GM19324 (cell line): Measurements from ENCODE around the gene EHBP1.

Experiments used
- ATAC-seq: cut with Tn5 transposase; IDR thresholded peaks from one replicate; pipeline ENCODE4 v1.9.1; 2021; ENCODE audit warnings: mild to moderate bottlenecking, moderate library complexity; ENCODE audit not compliant: unreplicated experiment, low FRiP score

Gene EHBP1

GRCh38 chr2:62774555-62775366 lies 69.2 kb downstream of the EHBP1 start:
- no peak for ATAC-seq

- no peak for ATAC-seq
These were observed 69.8 kb downstream of the EHBP1 start for GRCh38 chr2:62775367-62775668.

DNA sequence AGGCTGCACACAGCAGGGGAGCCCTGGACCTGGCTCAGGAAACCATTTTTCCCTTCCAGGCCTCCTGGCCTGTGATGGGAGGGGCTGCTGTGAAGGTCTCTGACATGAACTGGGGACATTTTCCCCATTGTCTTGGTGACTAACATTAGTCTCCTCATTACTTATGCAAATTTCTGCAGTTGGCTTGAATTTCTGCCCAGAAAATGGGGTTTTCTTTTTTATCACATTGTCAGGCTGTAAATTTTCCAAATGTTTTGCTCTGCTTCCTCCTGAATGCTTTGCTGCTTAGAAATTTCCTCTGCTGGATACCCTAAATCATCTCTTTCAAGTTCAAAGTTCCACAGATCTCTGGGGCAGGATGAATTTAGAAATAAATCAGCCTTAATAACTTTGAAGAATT lies 78.2 kb downstream of the EHBP1 start:
- no peak for ATAC-seq

GRCh38 chr2:62784341-62784740 lies 78.8 kb downstream of the EHBP1 start:
- no peak for ATAC-seq

GRCh38 chr2:62785216-62785615 lies 79.7 kb downstream of the EHBP1 start:
- no peak for ATAC-seq

DNA sequence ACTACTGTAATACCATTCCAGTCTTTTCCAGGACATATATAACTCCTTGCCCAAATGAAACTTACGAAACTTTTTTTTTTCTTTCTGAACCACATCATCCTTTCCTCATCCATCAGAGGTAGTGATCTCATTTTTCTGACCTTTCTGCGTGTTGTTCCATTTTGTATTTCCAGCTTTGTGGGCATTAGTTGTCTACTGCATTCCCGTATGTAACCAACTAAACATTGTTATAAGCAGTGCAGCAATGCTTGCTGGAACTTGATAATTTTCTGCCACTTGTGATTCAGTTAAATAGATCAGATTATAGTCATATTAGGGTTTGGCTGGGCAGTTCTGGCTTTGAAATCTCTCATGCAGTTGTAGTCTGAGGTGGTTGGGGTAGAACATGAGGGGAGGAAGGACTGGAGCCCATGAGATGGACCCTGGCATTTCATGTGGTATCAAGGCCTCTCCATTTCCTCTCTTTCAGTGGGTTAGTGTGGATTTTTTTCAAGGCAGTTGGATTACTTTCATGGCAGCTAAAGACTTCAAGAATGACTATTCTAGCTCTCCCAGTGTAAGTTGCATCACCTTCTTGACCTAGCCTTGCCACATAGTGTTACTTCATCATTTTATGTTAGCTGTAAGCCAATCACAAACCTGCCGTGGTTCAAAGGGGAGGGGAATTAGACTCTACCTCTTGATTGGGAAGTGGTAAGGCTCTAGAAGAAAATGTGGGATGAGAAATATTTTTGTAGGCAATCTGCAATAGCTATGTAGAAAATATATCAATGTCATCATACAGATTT lies 80.5 kb downstream of the EHBP1 start:
- no peak for ATAC-seq

DNA sequence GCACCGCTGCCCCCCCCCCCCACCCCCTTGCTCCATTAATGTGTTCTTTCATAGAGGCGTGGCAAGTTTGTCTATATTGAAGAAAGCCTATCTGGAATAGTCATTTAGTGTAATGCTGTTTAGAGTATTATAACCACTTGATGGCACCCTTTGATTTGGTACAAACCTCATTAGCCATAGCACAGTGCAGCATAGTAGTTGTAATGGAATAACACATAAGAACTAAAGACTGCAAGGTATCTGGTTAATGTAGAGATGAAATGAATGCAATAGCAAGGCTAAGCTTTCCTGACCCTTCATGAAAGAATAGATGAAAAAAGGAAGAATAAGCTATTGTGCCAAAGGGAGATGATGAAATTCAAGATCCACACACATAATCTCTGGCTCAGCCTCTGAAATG lies 81.9 kb downstream of the EHBP1 start:
- peak; percentile 62 for ATAC-seq

GRCh38 chr2:62789518-62789917 lies 84.0 kb downstream of the EHBP1 start:
- ATAC-seq, result no peak

DNA sequence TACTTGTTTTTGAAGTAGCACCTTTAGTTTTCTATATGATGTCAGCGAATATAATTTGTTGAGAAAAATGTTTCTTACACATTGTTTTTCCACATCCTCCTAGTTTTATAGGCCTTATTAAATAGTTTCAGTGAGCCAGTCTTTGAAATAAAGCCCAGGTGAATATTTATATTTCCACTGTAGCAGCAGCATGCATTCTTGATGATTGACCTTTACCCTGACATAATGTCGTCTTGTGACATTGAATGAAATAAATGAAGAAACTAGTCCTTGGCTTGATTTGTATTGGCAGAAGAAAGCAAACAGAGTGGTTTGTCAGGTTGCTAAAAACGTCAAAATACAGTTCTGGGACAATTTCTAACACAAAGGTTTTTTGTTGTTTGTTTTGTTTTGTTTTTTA lies 84.4 kb downstream of the EHBP1 start:
- ATAC-seq, result no peak

DNA sequence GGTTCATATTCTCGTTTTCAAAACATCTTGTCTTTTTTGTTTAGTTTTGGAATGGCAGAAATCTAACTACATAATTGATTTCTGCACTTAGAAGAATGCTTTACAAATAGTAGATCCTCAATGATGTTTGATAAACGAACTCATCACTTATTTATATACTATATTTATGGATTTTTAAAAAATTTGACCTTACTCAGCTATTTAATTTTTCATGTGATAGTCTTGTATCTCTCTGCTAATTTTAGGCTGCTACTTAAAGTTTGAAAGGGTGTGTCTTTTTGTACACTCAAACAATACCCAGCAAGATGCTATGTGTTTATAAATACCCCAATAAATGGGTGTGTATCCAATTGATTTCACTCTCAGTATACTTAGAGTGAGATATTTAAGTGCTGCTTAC lies 86.9 kb downstream of the EHBP1 start:
- ATAC-seq, result no peak

- ATAC-seq, result no peak
These were observed 87.7 kb downstream of the EHBP1 start for GRCh38 chr2:62793213-62793612.

- no peak for ATAC-seq
These were observed 89.3 kb downstream of the EHBP1 start for GRCh38 chr2:62794791-62795190.

DNA sequence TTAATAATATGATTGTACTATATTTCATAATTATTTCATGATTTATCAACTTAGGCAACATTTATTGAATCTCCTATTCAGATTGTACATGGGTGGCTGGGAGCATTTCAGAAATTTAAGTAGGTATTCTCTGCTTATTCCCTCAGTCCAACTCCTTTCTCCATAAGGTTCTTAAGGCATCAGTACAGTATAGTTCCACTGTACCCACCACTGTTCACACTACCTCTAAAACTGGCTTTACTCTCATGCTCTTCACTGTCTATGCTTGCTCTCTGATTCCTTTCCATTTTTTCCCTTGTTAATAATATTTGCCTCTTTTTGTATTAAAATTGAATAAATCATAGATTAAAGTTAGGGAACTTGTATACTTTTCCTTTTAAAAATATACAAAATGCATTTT lies 89.8 kb downstream of the EHBP1 start:
- ATAC-seq, result no peak

DNA sequence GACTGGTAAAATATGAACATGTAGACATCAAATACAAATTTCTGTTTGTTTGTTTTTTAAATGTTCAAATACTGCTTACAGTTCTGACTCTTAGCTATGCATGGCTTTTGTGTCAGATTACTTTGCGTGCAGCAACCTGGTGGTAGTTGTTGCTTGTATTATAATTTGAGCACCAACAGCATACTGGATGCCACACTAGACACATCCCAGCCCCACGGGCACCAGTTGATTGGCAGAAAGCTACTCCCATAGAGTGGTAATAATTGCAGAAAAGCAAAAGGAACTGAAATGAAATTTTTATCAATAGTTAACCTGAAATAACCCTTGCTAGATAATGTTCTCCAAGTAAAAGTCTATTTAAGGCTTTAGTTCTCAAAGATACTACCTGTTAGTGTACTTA lies 91.6 kb downstream of the EHBP1 start:
- ATAC-seq, result no peak

DNA sequence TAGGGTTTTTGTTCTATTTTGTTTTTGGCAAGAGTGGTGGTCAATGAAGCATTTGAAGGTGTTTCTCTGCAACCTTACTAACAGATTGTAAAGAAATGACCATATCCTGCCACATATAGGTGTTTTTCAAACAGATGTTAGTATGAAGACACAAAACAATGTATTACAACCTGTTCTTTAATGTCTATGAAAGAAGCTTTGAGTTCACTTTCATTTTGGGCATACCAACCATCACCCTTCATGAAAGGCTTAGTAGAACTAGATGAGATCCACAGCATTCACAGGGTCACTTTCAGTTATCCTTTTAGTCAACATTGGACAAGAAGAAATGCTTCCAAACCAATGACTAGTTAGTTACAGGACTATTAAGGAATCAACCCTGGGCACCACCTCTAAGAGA lies 95.1 kb downstream of the EHBP1 start:
- ATAC-seq, result no peak

GRCh38 chr2:62801110-62801509 lies 95.6 kb downstream of the EHBP1 start:
- no peak for ATAC-seq

DNA sequence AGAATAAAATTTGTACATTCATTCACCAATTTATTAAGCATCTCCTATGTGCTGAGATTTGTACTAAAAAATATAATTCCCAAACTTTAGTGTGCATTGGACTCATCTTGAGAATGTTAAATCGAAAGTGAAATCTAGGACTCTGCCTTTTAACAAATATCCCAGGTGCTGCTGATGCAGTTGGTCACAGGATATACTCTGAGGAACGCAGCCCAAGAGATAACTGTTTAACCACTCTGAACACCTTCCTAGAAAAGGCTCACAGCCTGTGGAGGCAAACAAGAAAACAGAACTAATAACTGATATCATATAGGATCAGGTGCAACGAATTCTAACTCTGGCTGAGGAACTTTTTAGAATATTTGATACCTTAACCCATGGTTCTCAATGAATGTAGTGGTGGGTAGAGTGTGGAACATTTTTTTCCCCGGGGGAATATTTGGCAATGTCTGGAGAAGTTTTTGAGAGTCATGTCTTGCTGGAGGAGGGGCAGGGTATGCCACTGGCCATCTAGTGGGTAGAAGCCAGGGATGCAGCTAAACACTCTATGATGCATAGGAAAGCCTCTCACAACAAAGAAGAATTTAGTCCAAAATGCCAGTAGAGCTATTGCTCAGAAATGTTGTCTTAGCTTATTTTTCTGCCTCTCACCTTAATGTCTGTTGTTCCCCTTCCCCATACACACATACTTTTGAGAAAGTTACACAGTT lies 96.5 kb downstream of the EHBP1 start:
- ATAC-seq, result no peak

DNA sequence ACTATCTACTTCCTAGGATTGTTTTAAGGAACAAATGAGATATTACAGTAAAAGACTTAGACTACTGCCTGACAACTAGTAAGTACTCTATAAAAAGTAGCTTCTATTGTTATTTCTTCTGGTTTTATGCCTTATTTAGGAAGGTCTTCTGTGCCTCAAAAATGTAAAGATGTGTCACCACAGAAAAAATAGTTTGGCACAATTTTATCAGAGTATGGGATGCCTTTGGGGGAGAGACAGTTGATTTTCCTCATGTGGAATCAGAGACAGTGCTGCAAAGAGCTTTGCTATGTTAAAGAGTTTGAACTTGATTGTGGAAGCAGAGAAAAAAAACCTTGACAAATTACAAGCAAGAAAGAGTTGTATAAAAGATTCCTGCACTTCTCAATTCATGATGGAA lies 98.4 kb downstream of the EHBP1 start:
- no peak for ATAC-seq

DNA sequence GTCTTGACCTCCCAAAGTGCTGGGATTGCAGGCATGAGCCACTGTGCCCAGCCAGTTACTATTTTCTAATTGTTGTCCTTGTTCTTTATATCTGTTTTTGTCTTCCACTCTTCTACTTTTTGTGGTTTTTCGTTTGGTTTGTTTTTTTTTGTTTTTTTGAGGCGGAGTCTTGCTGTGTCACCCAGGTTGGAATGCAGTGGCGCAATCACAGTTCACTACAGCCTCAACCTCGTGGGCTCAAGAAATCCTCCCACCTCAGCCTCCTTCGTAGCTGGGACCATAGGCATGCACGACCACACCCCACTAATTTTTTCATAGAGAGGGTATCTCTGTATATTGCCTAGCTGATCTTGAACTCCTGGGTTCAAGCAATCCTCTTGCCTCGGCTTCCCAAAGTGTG lies 100.7 kb downstream of the EHBP1 start:
- ATAC-seq, result no peak

DNA sequence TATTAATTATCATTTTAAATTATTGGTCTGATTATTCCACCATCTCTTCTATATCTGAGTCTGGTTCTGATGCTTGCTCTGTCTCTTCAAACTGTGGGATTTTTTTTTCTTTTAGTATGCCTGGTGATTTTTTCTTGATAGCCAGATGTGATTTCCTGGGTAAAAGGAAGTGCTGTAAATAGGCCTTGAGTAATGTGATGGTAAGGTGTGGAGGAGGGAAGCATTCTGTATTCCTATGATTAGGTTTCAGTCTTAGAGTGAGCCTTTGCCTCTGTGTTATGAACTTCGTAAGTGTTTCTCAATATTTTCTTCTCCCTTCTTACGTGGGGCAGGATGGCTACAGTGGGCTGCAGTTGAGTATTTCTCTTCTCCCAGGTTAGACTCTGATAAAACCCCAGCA lies 103.0 kb downstream of the EHBP1 start:
- ATAC-seq, result no peak

DNA sequence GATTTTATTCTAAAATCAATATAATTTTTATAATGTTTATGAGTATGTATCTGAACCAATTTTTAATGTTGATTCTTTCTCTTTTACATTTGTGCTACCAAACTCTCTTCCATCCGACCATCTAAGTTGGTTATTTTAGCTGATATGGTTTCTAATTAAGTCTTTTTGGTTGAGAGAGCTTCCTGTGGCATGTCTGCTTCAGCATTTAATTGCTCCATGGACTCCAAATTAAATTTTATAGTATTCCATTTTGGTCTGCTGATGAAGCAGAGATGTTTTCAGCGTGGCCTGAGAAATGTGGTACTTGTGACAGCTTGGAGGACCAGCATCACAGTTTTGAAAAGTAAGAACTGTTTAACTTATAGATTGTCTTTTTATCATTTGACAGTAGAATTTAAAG lies 105.6 kb downstream of the EHBP1 start:
- no peak for ATAC-seq

GRCh38 chr2:62811972-62812371 lies 106.5 kb downstream of the EHBP1 start:
- no peak for ATAC-seq
